H9 (cell line): ENCODE measurements around the gene CPXM1. TPM values are rescaled to one million over a fixed set of nuclear protein-coding genes. Genes with fewer than 3 reads are reported as not detected.

Source experiments
- DNase-seq: peaks from one replicate; pipeline ENCODE4 v3.0.0-alpha.2; 2017
- H2AFZ ChIP-seq: one replicate; pipeline ENCODE4 v1.6.1; 2013; ENCODE audit warnings: mild to moderate bottlenecking, low read length, control low read depth, moderate library complexity
- H2AK5ac ChIP-seq: 2 replicates; pipeline ENCODE4 v1.6.1; 2013; ENCODE audit warnings: low read length, control low read depth, mixed read lengths; ENCODE audit not compliant: insufficient read length
- H2BK120ac ChIP-seq: one replicate; pipeline ENCODE4 v1.6.1; 2013; ENCODE audit warnings: low read depth, mild to moderate bottlenecking, low read length, control low read depth, inconsistent platforms; ENCODE audit not compliant: poor library complexity, severe bottlenecking
- H2BK12ac ChIP-seq: 2 replicates; pipeline ENCODE4 v1.6.1; 2013; ENCODE audit warnings: low read length, control low read depth, mixed read lengths, low read depth; ENCODE audit not compliant: insufficient read length
- H2BK15ac ChIP-seq: 2 replicates; pipeline ENCODE4 v1.6.1; 2013; ENCODE audit warnings: low read depth, low read length, control low read depth
- H2BK20ac ChIP-seq: one replicate; pipeline ENCODE4 v1.6.1; 2013; ENCODE audit warnings: low read depth, mild to moderate bottlenecking, low read length, control low read depth, inconsistent platforms; ENCODE audit not compliant: poor library complexity, severe bottlenecking
- H2BK5ac ChIP-seq: 2 replicates; pipeline ENCODE4 v1.6.1; 2013; ENCODE audit warnings: low read length, control low read depth, mixed read lengths; ENCODE audit not compliant: insufficient read length
- H3K14ac ChIP-seq: 2 replicates; pipeline ENCODE4 v1.6.1; 2013; ENCODE audit warnings: low read length, control low read depth; ENCODE audit not compliant: insufficient read depth
- H3K18ac ChIP-seq: 2 replicates; pipeline ENCODE4 v1.6.1; 2013; ENCODE audit warnings: low read depth, mild to moderate bottlenecking, mixed read lengths, low read length, control low read depth; ENCODE audit not compliant: insufficient read length
- H3K23ac ChIP-seq: 2 replicates; pipeline ENCODE4 v1.6.1; 2013; ENCODE audit warnings: low read length, control low read depth, mixed read lengths, low read depth; ENCODE audit not compliant: insufficient read length
- H3K23me2 ChIP-seq: 2 replicates; pipeline ENCODE4 v1.6.1; 2013; ENCODE audit warnings: low read depth, mild to moderate bottlenecking, mixed read lengths, low read length, control low read depth; ENCODE audit not compliant: insufficient read length, poor library complexity, severe bottlenecking
- H3K27ac ChIP-seq: 2 replicates; pipeline ENCODE4 v1.5.1; 2013; ENCODE audit warnings: low read length, control low read depth, mixed read lengths, low read depth; ENCODE audit not compliant: insufficient read length
- H3K27me3 ChIP-seq: 2 replicates; pipeline ENCODE4 v1.6.1; 2013; ENCODE audit warnings: low read length, control low read depth, inconsistent platforms; ENCODE audit not compliant: insufficient read depth
- H3K4ac ChIP-seq: 2 replicates; pipeline ENCODE4 v1.6.1; 2013; ENCODE audit warnings: low read depth, mild to moderate bottlenecking, control low read depth, inconsistent platforms, low read length, moderate library complexity
- H3K4me1 ChIP-seq: 2 replicates; pipeline ENCODE4 v1.6.1; 2013; ENCODE audit warnings: low read length, control low read depth, inconsistent platforms; ENCODE audit not compliant: insufficient read depth
- H3K4me2 ChIP-seq: 2 replicates; pipeline ENCODE4 v1.6.1; 2013; ENCODE audit warnings: low read length, control low read depth, mixed read lengths; ENCODE audit not compliant: insufficient read length, insufficient read depth
- H3K56ac ChIP-seq: 2 replicates; pipeline ENCODE4 v1.6.1; 2013; ENCODE audit warnings: low read depth, mild to moderate bottlenecking, mixed read lengths, low read length, control low read depth; ENCODE audit not compliant: insufficient read length
- H3K79me1 ChIP-seq: 2 replicates; pipeline ENCODE4 v1.6.1; 2013; ENCODE audit warnings: low read depth, mild to moderate bottlenecking, moderate library complexity, low read length, control low read depth, inconsistent platforms; ENCODE audit not compliant: insufficient read depth, poor library complexity, severe bottlenecking
- H3K79me2 ChIP-seq: 2 replicates; pipeline ENCODE4 v1.6.1; 2013; ENCODE audit warnings: low read length, control low read depth, inconsistent platforms; ENCODE audit not compliant: insufficient read depth
- H3K9ac ChIP-seq: 2 replicates; pipeline ENCODE4 v1.6.1; 2013; ENCODE audit warnings: low read length, control low read depth, mixed read lengths; ENCODE audit not compliant: insufficient read length; ENCODE audit errors: extremely low read depth
- H3K9me3 ChIP-seq: one replicate; pipeline ENCODE4 v1.6.1; 2013; ENCODE audit warnings: low read depth, low read length, inconsistent platforms; ENCODE audit not compliant: control insufficient read depth
- H3T11ph ChIP-seq: one replicate; pipeline ENCODE4 v1.6.1; 2013; ENCODE audit warnings: mild to moderate bottlenecking, low read length, control low read depth, inconsistent platforms
- H4K20me1 ChIP-seq: one replicate; pipeline ENCODE4 v1.6.1; 2013; ENCODE audit not compliant: control insufficient read depth, insufficient read length, insufficient read depth
- H4K5ac ChIP-seq: 2 replicates; pipeline ENCODE4 v1.6.1; 2013; ENCODE audit warnings: low read depth, mild to moderate bottlenecking, mixed read lengths, low read length, control low read depth; ENCODE audit not compliant: insufficient read length
- H4K8ac ChIP-seq: replicated peaks from 2 replicates; pipeline ENCODE4 v1.6.1; 2013; ENCODE audit warnings: low read length, control low read depth, mixed read lengths, low read depth; ENCODE audit not compliant: insufficient read length
- H4K91ac ChIP-seq: 2 replicates; pipeline ENCODE4 v1.6.1; 2013; ENCODE audit warnings: low read depth, mild to moderate bottlenecking, moderate library complexity, mixed read lengths, low read length, control low read depth; ENCODE audit not compliant: insufficient read length
- H3K27ac Mint-ChIP-seq, 3 experiments: 2 replicates in 2 of 3; 3 replicates in 1 of 3; pipeline ENCODE4 v1.8.0; 2020 to 2021; ENCODE audit warnings: mixed read lengths in 3 of 3, mild to moderate bottlenecking in 1 of 3, moderate library complexity in 1 of 3
- H3K27me3 Mint-ChIP-seq: 2 replicates; pipeline ENCODE4 v1.8.0; 2021; ENCODE audit warnings: low read depth, mild to moderate bottlenecking, moderate library complexity, mixed read lengths
- H3K36me3 Mint-ChIP-seq, 3 experiments: 2 replicates in 2 of 3; 3 replicates in 1 of 3; pipeline ENCODE4 v1.8.0; 2020 to 2021; ENCODE audit warnings: low read depth in 3 of 3, mixed read lengths in 3 of 3; ENCODE audit not compliant: insufficient read depth in 1 of 3
- H3K4me1 Mint-ChIP-seq, 2 experiments: 2 replicates each; pipeline ENCODE4 v1.8.0; 2020; ENCODE audit warnings: mixed read lengths in 2 of 2
- H3K4me3 Mint-ChIP-seq, 2 experiments: 2 replicates in 1 of 2; 3 replicates in 1 of 2; pipeline ENCODE4 v1.8.0; 2020 to 2021; ENCODE audit warnings: mild to moderate bottlenecking in 2 of 2, mixed read lengths in 2 of 2, moderate library complexity in 1 of 2
- H3K9me3 Mint-ChIP-seq, 2 experiments: 2 replicates in 1 of 2; 3 replicates in 1 of 2; pipeline ENCODE4 v1.8.0; 2020; ENCODE audit warnings: mild to moderate bottlenecking in 2 of 2, mixed read lengths in 2 of 2, moderate library complexity in 1 of 2
- CTCF ChIP-seq: fragments of 200-600 bp; sonication (generic); conservative IDR thresholded peaks from 3 replicates; pipeline ENCODE4 v1.8.0; 2021; ENCODE audit warnings: antibody characterized with exemption, mild to moderate bottlenecking
- WGBS: extraction: QIAGEN DNeasy Blood & Tissue Kit; methylation state at CpG from one replicate; pipeline ENCODE4 v1.1.7; 2013; ENCODE audit warnings: missing lambda C conversion rate, low lambda C conversion rate, mixed read lengths; ENCODE audit not compliant: insufficient read length; ENCODE audit errors: extremely low coverage; 5-methylcytosine and 5-hydroxymethylcytosine counted together
- total RNA-seq: library from RNA; stranded (reverse); gene quantifications from 2 replicates; pipeline ENCODE4 v1.2.1, GENCODE V29; 2021

Gene CPXM1
- total RNA-seq, 1 experiment from 2014 or later: 69.0 TPM

DNA sequence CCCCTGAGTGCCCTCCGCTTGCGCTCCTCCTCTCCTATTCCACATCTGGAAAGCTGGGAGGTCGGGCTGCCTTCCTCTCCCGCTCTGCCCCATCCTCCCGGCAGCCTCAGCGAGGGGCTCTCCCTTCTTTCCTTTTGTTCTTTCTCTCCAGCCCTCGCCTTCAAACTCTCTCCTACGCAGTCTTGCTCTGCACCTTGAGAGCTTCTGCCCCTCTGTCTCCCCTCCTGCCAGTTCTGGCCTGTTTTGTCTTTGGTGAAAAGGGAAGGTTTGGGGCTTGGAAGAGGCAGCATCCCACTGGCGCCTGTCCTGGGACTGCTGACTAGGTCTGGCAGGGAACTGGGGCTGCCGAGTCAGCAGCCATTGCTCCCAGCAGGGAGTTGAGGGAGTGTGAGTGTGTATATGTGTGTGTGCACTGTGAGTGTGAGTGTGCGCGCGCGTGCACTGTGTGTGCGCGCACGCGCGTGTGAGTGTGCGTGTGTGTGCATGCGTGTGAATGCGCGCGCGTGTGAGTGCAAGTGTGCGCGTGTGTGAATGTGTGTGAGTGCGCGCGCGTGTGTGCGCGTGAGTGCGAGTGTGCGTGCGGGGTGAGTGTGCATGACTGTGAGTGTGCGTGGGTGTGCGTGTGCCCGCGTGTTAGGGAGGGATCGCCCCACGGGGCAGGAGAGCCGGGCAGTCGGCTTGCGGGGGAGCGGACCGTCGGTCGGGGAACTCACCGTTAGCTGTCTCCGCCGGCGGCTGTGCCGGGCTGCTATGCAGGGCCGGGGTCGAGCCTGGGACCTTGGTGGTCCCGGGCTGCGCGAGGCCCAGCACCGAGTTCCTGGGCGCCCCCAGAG is 523 bp downstream of the CPXM1 start:
- H3K56ac ChIP-seq: no peak overlapping the region
- peak overlapping the region; percentile 70 for H3K4me2 ChIP-seq
- H4K5ac ChIP-seq: no peak overlapping the region
- H3K18ac ChIP-seq: no peak overlapping the region
- peaks cover 7% of the 10 kb centered on the region for H3K23me2 ChIP-seq
- H2BK20ac ChIP-seq: no peak overlapping the region
- no peaks in the 10 kb centered on the region for H3K79me2 ChIP-seq
- H3K27me3 ChIP-seq: peaks cover 26% of the 10 kb centered on the region
- H2AK5ac ChIP-seq: no peak overlapping the region
- H2BK5ac ChIP-seq: no peak overlapping the region
- H3K9me3 ChIP-seq: no peaks in the 10 kb centered on the region
- H3K79me1 ChIP-seq: no peaks in the 10 kb centered on the region
- no peak overlapping the region for H4K8ac ChIP-seq
- H3K27ac ChIP-seq: no peak overlapping the region
- H3K27me3 Mint-ChIP-seq: peaks cover 37% of the 10 kb centered on the region
- no peaks in the 10 kb centered on the region for H4K20me1 ChIP-seq
- no peak overlapping the region for H2BK120ac ChIP-seq
- peaks cover 29 to 34% of the 10 kb centered on the region in 2 experiments for H3K4me1 Mint-ChIP-seq
- H4K91ac ChIP-seq: no peak overlapping the region
- H3T11ph ChIP-seq: no peak overlapping the region
- no peaks in the 10 kb centered on the region; the same call in 1 of the 2 replicates for H3K4me1 ChIP-seq
- H2BK12ac ChIP-seq: no peak overlapping the region
- TF ChIP-seq CTCF: no peak
- no peak overlapping the region for H2AFZ ChIP-seq
- no peak overlapping the region for H2BK15ac ChIP-seq
- peak overlapping the region; percentile 9 for H3K9ac ChIP-seq
- no peaks in the 10 kb centered on the region; a peak in 1 of 5 replicates for H3K9me3 Mint-ChIP-seq
- peak; percentile 49 for DNase-seq
- peak overlapping the region; percentile 73 to 96 (median 82); a peak in 6 of 7 replicates for H3K27ac Mint-ChIP-seq
- H3K23ac ChIP-seq: no peak overlapping the region
- WGBS: no CpG with 5 or more reads among the region's 61 CpGs
- H3K36me3 Mint-ChIP-seq: peaks cover 20 to 52% (median 32%) of the 10 kb centered on the region in 3 experiments
- H3K4me3 Mint-ChIP-seq: peak overlapping the region; percentile 98 to 99
- H3K4ac ChIP-seq: no peak overlapping the region
- no peak overlapping the region for H3K14ac ChIP-seq
